DMS 273 treated with DMSO at 0.1 percent for 48 hours (cell line): ENCODE results near the gene ELK3.
"Not testable (repeated sequence)": the region's sequence is repeated elsewhere in the genome, so short reads cannot be mapped to it uniquely, and the experiment has no call there.

Experiments used
- DNase-seq: peaks from one replicate; lab custom pipeline; 2025; lab: John Stamatoyannopoulos, UW

The ELK3 gene

GRCh38 chr12:96305665-96306064 is 111.5 kb downstream of the ELK3 start:
- no peak for DNase-seq

GRCh38 chr12:96308881-96309280 is 114.7 kb downstream of the ELK3 start:
- no peak for DNase-seq

GRCh38 chr12:96310067-96310466 is 115.9 kb downstream of the ELK3 start:
- no peak for DNase-seq

GRCh38 chr12:96311191-96311590 is 117.0 kb downstream of the ELK3 start:
- no peak for DNase-seq

GRCh38 chr12:96313606-96314005 is 119.4 kb downstream of the ELK3 start:
- DNase-seq: no peak

- no peak for DNase-seq
These were observed 120.5 kb downstream of the ELK3 start for GRCh38 chr12:96314723-96315122.

- DNase-seq: not testable (repeated sequence)
These were observed 121.7 kb downstream of the ELK3 start for GRCh38 chr12:96315741-96316481.

- DNase-seq: not testable (repeated sequence)
These were observed 123.6 kb downstream of the ELK3 start for GRCh38 chr12:96317801-96318200.
